IPS-20b (cell line): ENCODE measurements around the gene ATXN1.
"Not testable (repeated sequence)": the region's sequence is repeated elsewhere in the genome, so short reads cannot be mapped to it uniquely, and the experiment has no call there.

ENCODE experiments used
- H3K27ac ChIP-seq: one replicate; pipeline ENCODE4 v1.5.1; 2013; ENCODE audit warnings: low read length
- H3K27me3 ChIP-seq: 2 replicates; pipeline ENCODE4 v1.6.1; 2013; ENCODE audit warnings: mild to moderate bottlenecking, low read length, inconsistent platforms; ENCODE audit not compliant: insufficient read depth
- H3K36me3 ChIP-seq: 2 replicates; pipeline ENCODE4 v1.6.1; 2013; ENCODE audit warnings: low read depth, mild to moderate bottlenecking, inconsistent platforms, low read length, moderate library complexity; ENCODE audit not compliant: insufficient read depth
- H3K4me1 ChIP-seq: 2 replicates; pipeline ENCODE4 v1.6.1; 2013; ENCODE audit warnings: mild to moderate bottlenecking, control low read depth, inconsistent platforms, low read length, moderate library complexity; ENCODE audit not compliant: insufficient read depth
- H3K4me3 ChIP-seq: 2 replicates; pipeline ENCODE4 v1.5.1; 2013; ENCODE audit warnings: mild to moderate bottlenecking, low read length, inconsistent platforms
- H3K9ac ChIP-seq: 2 replicates; pipeline ENCODE4 v1.6.1; 2013; ENCODE audit warnings: low read depth, mild to moderate bottlenecking, inconsistent platforms, low read length, moderate library complexity
- H3K9me3 ChIP-seq: 2 replicates; pipeline ENCODE4 v1.6.1; 2013; ENCODE audit warnings: mild to moderate bottlenecking, low read depth, low read length, inconsistent platforms; ENCODE audit not compliant: insufficient read depth

ATXN1 gene

GRCh38 chr6:16459472-16459871, 301.8 kb downstream of the ATXN1 start:
- not testable (repeated sequence) for H3K36me3 ChIP-seq, H3K27ac ChIP-seq, H3K4me3 ChIP-seq, H3K27me3 ChIP-seq, H3K9ac ChIP-seq, H3K9me3 ChIP-seq
- H3K4me1 ChIP-seq: peaks cover 12% of the 10 kb centered on the region

- H3K4me3 ChIP-seq: no peak overlapping the region
Measured at GRCh38 chr6:16452348-16452747, 308.9 kb downstream of the ATXN1 start.

GRCh38 chr6:16450821-16451220, 310.4 kb downstream of the ATXN1 start:
- Histone ChIP-seq H3K4me1 (peaks cover 3% of the 10 kb centered on the region; the same call in 1 of the 2 replicates), H3K9ac (no peak overlapping the region), H3K4me3 (no peak overlapping the region), H3K9me3 (no peaks in the 10 kb centered on the region; the same call in none of the 2 replicates), H3K27ac (no peak overlapping the region), H3K36me3 (no peaks in the 10 kb centered on the region), H3K27me3 (no peaks in the 10 kb centered on the region)

More at GRCh38 chr6:16452348-16452747, 308.9 kb downstream of the ATXN1 start:
- H3K36me3 ChIP-seq: no peaks in the 10 kb centered on the region
- no peaks in the 10 kb centered on the region for H3K27me3 ChIP-seq
- H3K9me3 ChIP-seq: no peaks in the 10 kb centered on the region; the same call in none of the 2 replicates
- H3K4me1 ChIP-seq: peaks cover 8% of the 10 kb centered on the region
- H3K27ac ChIP-seq: no peak overlapping the region
- no peak overlapping the region for H3K9ac ChIP-seq

DNA sequence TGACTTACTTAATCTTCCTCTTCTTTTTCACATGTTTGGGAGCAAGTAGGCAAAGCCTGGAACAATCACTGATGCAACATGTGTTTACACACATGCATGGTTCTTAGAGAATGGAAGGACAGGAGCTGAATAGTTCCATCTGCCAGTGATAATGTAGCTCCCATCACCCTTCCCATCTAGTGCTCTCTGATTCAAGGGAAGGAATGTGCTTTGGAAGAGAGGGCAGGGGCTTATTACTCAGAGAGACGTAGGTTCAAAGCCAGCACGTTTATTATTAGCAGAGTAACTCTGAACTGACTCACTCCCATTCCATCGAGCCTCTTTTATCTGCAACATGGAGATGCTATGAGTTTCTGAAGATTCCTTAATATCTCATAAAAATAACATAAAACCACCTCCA, 311.0 kb downstream of the ATXN1 start:
- no peak overlapping the region for H3K27ac ChIP-seq
- no peak overlapping the region for H3K9ac ChIP-seq
- no peaks in the 10 kb centered on the region for H3K36me3 ChIP-seq
- peaks cover 3% of the 10 kb centered on the region; the same call in 1 of the 2 replicates for H3K4me1 ChIP-seq
- H3K27me3 ChIP-seq: no peaks in the 10 kb centered on the region
- H3K4me3 ChIP-seq: no peak overlapping the region
- no peaks in the 10 kb centered on the region for H3K9me3 ChIP-seq

GRCh38 chr6:16446273-16446672, 315.0 kb downstream of the ATXN1 start:
- no peaks in the 10 kb centered on the region for H3K4me1 ChIP-seq
- no peak overlapping the region for H3K27ac ChIP-seq
- no peaks in the 10 kb centered on the region for H3K9me3 ChIP-seq
- H3K4me3 ChIP-seq: no peak overlapping the region
- no peaks in the 10 kb centered on the region for H3K36me3 ChIP-seq
- H3K27me3 ChIP-seq: no peaks in the 10 kb centered on the region
- H3K9ac ChIP-seq: no peak overlapping the region

DNA sequence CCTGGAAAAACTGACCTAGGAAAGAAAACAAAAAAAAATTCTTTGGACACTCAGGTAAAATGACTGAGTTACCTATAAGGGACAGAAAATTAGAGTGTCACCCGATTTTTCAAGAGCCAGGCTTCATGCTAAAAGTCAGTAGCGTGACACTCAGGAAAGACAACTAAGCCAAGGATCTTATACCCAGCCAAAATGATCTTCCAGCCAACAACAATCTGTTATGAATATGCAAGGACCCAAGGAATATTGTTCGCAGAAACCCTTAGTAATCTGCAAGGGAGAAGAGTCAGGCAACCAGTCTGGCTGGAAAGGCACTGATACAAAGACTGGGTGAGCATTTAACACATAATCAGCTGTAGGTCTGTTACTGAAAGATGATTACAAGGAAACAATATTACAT, 319.2 kb downstream of the ATXN1 start:
- Histone ChIP-seq H3K27me3 (no peaks in the 10 kb centered on the region), H3K9ac (no peak overlapping the region), H3K4me3 (no peak overlapping the region), H3K36me3 (no peaks in the 10 kb centered on the region), H3K4me1 (no peaks in the 10 kb centered on the region), H3K27ac (no peak overlapping the region), H3K9me3 (no peaks in the 10 kb centered on the region)

DNA sequence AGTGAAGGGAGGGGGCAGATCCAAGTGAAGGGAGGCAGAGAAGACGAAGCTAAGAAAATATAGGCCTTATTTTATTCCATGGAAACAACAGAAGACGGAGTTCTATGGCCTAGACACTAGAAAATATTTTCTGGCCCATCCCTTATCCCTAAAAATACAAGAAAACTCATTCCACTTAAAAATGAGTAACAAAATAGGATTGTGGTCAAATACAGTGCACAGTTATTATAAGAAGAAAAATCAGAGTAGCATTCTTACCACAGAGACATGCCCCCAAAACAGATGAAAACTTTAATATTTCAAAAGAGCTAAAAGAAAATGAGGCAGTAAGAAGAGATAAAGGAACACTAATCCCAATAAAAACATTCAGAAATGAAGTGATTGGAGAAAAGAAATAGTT, 320.0 kb downstream of the ATXN1 start:
- Histone ChIP-seq H3K36me3 (no peaks in the 10 kb centered on the region), H3K9ac (no peak overlapping the region), H3K27me3 (no peaks in the 10 kb centered on the region), H3K9me3 (no peaks in the 10 kb centered on the region), H3K4me3 (no peak overlapping the region), H3K27ac (no peak overlapping the region), H3K4me1 (no peaks in the 10 kb centered on the region)

DNA sequence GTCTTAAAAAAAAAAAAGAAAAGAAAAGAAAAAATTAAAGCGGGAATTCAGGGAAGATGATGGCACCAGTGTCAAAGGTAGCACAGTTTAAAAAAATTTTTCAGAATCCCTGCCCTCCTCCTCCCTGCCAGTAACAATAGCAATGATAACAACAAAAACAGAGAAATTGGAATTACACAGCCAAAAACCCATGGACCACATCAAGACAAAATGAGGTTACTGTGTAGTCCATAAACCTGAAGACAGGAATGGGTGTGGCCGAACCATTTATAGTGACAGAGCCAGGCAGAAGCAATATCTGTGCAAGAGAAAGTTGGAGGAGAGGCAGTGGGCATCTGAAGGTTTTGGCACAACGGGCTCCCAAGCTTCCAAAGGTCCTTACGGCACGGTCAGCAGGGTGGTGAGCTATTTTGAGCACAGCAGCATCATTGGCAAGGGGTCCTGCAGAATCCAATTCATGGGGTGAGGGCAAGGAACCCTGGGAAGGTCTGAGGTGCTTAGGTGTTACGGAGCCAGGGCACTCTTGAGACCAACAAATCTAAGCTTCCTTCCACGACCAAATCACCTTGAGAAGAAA, 320.5 kb downstream of the ATXN1 start:
- Histone ChIP-seq H3K9ac (no peak overlapping the region), H3K4me3 (no peak overlapping the region), H3K4me1 (no peaks in the 10 kb centered on the region), H3K27me3 (no peaks in the 10 kb centered on the region), H3K9me3 (no peaks in the 10 kb centered on the region), H3K27ac (no peak overlapping the region), H3K36me3 (no peaks in the 10 kb centered on the region)

DNA sequence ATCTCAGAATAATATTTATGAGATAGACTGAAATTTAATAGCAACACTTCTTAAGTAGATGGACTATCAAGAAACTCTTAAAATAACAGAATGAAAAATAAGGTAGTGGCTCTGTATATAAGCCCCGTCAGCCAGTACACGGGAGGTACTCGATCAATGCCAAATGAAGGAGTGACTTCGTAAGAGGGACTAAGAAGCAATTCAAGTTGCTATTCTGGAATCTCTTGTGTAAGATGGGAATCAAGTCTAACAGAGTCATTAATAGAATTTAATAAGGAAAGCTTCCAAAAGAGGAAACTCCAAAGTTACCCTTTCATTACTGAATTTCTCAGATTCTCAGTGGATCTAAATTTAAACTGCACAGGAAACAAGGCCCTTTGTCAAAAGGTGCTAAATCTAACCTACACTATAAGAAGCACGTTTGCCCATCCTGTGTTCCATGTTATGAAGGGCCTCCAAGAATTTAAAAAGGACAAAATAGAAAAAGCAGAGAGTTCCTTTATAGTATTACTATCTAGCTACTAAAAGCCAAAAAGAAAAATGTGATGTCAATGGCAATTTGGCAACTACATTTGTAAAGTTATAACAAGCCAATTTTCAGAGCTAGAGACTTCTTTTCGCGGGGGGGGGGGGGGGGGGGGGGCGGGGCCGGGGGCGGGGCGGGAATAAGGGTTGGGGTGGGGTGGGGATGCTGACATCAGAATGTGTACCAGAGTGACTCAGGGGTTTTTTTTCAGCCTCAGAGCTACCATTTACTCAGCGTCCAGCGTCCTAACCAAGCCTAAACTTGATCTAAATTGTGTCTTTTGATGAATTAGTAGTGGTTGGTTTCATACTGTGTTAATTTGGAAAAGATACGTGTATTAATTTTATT, 322.3 kb downstream of the ATXN1 start:
- H3K36me3 ChIP-seq: no peaks in the 10 kb centered on the region
- H3K9me3 ChIP-seq: no peaks in the 10 kb centered on the region
- H3K4me1 ChIP-seq: no peaks in the 10 kb centered on the region
- no peak overlapping the region; the same call in 1 of the 2 replicates for H3K9ac ChIP-seq
- H3K27me3 ChIP-seq: no peaks in the 10 kb centered on the region
- H3K4me3 ChIP-seq: no peak overlapping the region
- H3K27ac ChIP-seq: no peak overlapping the region

- Histone ChIP-seq H3K9ac (no peak overlapping the region), H3K4me3 (no peak overlapping the region), H3K4me1 (no peaks in the 10 kb centered on the region), H3K27me3 (no peaks in the 10 kb centered on the region), H3K9me3 (no peaks in the 10 kb centered on the region), H3K27ac (no peak overlapping the region), H3K36me3 (no peaks in the 10 kb centered on the region)
Measured at GRCh38 chr6:16437984-16438383, 323.3 kb downstream of the ATXN1 start.

- Histone ChIP-seq H3K36me3 (no peaks in the 10 kb centered on the region), H3K27ac (no peak overlapping the region), H3K9ac (no peak overlapping the region), H3K27me3 (no peaks in the 10 kb centered on the region), H3K4me1 (no peaks in the 10 kb centered on the region), H3K4me3 (no peak overlapping the region), H3K9me3 (no peaks in the 10 kb centered on the region)
Measured at GRCh38 chr6:16437095-16437494, 324.2 kb downstream of the ATXN1 start.

GRCh38 chr6:16436550-16436949, 324.7 kb downstream of the ATXN1 start:
- Histone ChIP-seq H3K27ac (no peak overlapping the region), H3K9ac (no peak overlapping the region), H3K27me3 (no peaks in the 10 kb centered on the region), H3K36me3 (no peaks in the 10 kb centered on the region), H3K4me1 (no peaks in the 10 kb centered on the region), H3K4me3 (no peak overlapping the region), H3K9me3 (no peaks in the 10 kb centered on the region)
